GM19397 (cell line): ENCODE results near the gene SLC24A3.
A peak's percentile ranks its signal among the peaks of the same experiment; 100 is the strongest.

Source experiments
- ATAC-seq: cut with Tn5 transposase; IDR thresholded peaks from one replicate; pipeline ENCODE4 v1.9.1; 2021; ENCODE audit warnings: mild to moderate bottlenecking, moderate library complexity; ENCODE audit not compliant: unreplicated experiment

SLC24A3 gene

DNA sequence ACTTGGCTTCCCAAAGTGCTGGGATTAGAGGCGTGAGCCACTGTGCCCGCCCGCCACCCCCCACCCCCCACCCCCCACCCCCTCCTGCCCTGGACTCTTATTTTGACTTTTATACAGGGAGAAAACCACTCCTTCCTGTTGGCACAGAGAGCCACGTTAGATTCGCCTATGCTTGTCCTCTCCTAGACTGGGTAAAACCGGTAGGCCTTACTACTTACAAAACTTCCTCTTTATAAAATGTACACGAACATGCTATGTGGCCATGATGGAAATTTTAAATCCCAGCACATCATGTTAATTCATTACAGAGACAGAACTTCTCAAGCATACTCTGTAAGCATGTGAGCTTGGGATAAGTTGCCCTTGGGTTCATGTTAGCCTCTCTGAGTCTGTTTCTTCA, 124.2 kb downstream of the SLC24A3 start:
- ATAC-seq: no peak

DNA sequence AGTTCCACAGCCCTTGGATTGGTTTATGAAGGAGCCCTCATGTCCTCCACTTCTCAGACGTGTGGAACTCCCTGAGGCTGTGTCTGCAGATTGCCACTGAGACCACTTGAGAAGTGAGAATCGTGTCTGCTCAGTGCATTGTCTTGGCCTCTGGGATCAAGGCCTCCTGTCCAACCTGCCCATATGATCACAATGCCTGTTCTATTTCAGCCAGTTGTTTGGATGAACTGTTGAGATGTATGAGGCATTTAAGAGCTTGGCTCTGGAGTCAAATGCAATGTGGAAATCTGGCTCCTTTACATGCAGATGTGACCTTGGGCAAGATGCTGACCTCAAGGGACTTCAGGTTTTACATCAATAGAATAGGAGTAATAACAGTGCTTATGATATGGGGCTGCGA, 125.9 kb downstream of the SLC24A3 start:
- no peak for ATAC-seq

DNA sequence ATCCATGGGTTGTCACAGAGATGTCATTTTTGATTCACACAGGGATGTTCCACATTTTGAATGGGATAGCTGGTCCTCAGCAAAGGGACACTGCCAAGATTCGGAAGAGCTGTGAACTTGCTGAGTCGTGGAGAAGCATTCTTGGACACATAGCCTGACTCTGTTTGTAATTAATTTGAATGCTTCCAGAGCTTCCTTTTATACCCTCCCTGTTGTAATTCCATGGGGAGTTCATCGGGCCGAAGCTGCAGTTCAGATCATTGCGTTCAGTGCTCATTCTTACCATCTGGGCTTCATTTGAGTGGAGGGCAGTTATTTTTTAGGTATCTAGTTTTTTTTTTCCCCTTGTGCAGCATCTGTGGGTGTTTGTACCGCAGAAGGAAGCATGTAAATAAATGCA, 126.5 kb downstream of the SLC24A3 start:
- ATAC-seq: no peak

DNA sequence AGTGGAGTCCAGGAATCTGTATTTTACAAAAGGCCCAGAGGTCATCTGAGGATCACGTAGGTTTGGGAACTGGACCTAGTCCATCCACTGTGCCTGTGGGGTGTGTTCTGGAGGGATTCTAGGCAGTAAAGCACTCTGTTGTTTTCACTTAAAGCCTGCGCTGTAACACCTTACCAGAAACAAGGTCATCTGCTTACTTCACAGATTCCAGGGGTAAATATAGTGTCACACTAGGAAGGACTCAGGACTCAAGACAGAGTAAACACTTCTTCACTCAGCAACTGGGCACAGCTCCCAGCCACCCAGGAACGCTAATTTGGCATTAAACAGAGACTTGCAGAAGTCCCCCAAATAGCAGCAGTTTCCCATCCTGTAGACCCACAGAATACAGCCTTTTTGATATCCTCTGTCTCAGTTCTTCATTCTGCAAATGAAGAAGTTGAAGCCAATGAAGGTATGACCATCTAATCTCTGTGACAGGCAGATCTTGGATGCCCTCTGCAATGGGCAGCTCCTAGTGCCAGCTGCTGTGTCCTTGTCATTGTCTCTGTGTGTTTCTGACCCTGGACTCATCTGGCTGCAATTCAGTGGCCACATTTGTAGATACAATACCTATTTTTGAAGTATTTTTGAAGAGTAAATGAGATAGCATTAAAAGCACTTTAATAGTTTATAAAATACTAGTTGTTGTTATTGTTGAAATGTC, 129.1 kb downstream of the SLC24A3 start:
- ATAC-seq: no peak

DNA sequence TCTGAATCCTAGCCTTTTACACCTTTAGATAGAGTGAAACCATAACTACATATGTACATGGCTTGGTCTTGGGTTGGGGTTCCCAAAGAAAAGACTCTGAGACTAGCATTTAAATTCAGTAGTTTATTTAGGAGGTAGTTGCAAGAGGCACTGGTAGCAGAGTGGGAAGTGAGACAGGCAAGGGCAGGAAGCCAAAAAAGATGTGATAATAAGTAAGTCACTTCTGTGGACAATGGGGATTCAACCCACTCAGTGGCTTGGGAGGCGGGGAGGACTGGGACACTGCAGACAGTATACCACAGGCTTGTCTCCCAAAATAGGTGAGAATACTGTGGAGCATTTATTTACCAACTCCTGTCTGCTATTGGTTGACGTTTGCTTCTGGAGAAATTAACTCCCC, 131.9 kb downstream of the SLC24A3 start:
- no peak for ATAC-seq

DNA sequence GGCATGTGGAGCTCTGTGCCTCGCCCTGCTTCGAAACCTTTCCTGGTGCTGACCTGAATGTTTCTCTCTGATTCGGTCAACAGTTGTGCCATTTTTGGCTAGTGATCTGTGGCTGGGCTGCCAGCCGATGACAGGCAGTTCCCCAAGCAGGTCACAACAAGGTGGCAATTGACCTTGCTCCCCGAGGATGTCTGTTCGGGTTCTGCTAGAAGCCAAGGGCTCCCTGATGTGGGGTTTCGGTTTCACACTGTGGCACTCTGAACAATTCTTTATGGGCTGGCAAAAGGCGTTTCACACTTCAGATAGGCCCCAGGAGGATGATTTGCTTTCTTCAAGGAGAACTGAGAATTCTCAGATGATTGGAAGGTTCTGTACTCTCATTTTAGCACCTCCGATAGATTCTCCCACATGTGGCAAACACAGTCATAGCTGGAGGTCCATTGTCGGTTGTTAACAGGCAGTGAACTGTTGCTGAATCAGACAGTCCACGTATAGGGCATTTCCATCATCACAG, 135.6 kb downstream of the SLC24A3 start:
- ATAC-seq: peak; percentile 70

DNA sequence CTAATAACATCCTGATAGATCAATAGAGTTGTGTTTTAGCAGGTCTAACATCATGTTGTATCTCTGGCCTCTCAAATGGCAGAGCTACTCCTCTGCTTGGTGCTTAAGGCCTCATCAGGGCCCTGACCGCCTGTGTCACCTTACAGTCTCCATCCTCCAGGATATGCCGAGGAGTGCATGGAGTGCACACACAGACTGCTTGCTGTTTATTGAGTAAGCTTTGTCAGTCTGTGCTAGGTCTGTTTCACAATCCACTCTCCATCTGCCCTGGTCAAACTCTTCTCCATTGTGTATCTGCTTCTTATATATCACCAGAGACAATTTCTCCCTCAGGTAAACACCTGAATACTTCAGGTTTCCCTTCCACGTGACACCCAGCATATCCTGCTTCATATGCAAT, 136.1 kb downstream of the SLC24A3 start:
- ATAC-seq: no peak

DNA sequence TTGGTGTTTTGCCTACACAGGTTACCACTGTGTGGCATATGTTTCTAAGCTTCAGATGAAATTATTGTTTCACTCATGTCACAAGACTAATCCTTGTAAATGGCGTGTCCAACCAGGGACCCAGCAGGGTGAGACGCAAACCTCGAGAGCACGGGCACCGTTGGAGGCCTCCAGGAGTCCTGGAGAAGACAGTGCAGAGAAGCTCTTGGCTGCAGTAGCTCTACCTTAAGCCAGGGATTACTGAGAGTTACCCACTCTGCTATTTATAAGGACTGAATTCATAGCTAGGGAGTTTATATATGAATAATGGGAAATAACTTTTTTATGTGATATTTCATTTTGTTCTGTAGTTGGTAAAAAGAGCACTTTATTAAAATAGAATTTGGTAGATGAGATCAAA, 137.4 kb downstream of the SLC24A3 start:
- ATAC-seq: no peak

DNA sequence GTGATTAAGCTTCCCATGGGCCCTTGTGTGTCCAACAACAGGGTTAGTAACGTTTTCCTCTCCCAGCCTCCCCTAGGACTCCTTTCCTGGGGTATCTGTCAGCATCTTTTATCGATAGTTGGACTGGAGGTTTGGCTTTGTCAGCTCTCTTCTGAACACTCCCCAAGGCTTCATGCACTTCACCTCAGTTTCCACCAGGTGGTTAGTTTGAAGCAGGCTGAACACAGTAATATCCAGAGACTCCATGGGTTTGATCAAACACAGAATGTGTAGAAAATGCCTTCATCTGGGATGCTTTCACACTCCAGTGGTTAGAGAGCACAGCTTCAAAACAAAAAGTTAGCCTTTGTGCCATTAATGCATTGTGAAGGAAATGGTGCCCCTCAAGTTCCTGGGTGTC, 139.1 kb downstream of the SLC24A3 start:
- ATAC-seq: no peak

DNA sequence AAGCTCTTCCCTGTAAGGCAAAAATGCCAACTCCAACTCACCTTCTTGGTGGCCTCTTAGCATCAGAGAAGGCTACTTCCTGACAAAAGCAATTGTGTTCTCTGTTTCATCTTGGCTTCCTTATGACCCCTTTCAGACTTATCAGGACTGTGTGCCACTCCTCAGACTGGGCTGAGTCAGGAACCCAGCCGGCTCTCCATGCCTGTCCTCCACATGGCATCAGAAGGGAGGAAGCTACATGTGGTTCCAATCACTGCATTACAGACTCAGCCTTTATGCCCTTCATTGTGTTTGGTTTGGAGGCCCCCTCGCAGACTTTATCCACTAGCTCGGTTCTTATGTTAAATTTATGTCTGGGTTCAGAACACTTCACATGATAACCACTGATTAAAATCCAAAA, 142.5 kb downstream of the SLC24A3 start:
- ATAC-seq: no peak

DNA sequence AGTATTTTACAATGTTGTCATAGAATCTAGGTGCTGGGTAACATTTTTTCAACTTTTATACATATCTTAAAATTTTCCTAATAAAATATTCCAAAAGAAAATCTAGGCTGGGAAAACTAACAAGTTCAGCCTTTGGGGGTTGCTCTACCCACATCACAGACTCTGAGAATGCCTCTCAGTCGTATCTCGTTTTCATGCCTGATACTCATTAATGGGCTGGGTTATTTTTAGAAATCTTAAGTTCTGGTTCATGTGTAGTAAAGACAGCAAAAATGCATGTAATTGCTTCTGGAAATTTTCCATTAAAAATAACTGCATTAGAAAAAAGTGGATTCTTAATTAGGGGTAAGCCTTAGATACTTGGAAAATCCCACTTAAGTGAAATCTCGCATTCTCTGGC, 149.3 kb downstream of the SLC24A3 start:
- ATAC-seq: no peak

DNA sequence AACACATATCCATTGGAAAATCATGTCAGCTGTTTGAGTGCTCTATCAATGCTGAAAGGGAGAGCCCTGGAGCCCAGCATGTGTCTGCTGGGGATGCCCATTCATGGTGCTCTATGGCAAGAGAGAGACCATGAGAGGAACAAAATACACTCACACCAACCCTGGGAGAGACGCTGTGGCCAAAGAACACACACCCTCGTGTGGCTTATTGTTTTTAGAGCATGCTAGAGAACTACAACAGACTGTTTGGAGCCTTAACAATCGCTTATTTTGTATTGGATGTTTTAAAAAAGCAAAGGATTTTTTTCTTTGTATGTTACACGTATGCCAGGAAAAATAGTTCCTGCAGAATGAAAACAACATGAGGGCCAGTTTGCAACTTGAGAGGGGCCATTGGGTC, 151.0 kb downstream of the SLC24A3 start:
- ATAC-seq: no peak

DNA sequence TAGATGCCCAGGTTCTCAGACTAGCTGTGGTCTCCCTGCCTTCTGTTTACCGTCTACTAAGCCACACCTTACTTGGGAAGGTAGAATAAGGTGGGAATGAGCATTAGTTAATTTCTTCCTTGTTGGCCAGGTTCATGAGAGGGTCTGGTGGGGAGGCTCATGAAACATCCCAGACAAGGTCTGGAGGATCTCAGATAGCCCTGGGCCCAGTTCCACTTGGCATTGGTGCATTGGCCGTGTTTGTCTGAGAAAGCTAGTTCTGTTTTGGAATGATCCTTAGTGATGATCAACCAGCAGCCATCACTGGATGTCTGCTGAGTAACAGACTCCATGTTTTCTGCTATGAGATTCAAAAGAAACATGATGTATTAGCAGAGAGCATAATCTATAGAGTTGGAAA, 155.1 kb downstream of the SLC24A3 start:
- no peak for ATAC-seq

DNA sequence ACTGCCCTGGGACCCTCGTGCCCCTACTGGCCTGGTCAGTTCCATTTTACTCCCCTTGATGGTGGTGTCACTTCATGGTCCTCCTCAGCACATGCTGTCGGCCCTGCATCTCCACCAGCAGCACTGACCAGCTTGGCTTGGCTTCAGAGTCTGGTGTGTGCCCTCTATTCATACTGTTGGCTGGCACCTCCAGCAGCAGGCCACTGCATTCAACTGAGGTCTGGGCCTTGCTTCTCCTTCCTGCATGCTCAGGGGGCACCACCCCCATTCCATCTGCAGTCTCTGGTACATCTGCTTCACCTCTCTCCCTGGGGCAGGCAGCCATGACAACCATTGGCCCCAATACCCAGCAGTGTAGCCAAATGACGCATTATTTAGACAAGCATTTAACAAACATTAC, 155.9 kb downstream of the SLC24A3 start:
- ATAC-seq: no peak

DNA sequence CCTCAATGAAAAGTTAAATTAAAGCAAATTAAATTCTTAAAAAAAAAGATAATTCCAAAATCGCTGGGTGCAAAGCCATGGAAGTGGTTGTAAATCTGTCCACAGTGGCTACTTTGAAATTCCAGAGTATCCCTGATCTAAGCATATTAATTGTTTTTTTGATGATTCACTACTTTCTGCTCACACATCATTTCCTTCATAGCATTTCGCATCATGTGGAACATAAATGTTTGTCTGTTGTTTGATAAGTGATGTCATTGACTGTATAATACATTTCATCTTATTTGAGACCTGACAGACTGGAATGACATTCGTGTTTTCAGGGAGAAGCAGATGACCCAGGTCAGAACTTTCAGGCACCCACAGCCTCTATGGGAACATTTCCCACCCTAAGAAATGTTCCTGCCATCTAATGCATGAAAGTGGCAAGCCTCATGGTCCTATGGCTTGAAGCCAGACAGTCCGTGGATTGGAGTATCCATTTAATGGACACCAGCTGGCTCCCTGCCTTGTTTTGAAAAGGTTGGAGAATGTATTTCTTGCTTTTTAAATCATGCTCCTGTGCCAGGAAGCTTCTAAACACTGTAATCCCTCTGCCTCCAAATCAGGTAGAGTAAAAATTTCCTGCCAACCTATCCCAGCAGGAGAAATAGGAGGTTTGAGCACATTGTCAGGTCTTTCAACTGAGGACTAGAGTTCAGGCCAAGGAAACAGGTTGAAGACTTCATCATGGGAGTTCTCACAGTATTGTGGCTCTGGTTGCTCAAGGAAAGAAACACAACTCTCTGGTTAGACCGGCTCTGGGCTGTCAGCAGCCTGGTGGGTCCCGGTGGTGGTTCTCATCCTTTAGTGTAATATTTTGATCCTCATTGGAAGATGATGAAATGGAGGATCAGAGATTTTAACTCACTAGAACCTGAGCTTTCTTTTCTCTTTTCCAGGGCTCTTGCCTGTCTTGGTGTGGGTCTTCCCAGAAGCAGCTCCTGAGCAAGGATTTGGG, 157.9 kb downstream of the SLC24A3 start:
- no peak for ATAC-seq

DNA sequence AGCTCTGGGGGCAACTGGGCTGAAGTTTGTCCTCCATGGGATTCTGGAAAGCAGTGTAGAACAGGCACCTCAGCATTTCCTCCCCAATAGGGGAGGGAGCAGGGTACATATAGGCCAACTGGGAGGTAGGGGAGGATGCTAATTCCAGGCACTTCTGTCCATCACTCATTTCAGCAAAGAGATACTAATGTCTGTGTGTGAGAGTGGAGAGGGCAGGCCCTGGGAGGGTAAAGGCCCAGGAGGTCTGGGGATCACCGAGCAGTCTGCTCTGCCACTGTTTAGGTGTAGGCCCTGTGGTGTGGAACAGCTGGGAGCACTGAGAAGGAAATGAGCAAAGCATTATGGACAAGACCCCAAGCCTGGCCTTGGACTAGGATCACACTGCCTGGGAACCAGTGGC, 158.7 kb downstream of the SLC24A3 start:
- no peak for ATAC-seq

DNA sequence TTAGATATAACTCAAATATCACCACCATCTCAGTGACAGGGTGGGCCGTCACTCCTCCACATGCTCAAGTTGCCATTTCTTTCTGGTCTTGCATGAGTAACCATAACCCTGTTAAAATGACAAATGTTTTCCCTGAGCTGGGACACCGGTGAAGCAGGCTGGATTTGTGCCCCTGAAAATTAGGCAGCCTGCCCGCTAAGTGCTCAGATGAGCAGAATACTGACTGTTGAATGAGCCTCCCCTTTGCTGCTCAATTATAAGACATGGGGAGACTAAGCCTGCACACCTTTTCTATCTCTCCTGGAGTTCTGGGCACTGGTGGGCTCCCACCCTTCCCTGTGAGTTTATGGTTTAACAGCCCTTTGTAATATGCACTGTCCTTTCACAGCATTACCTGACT, 161.8 kb downstream of the SLC24A3 start:
- no peak for ATAC-seq

DNA sequence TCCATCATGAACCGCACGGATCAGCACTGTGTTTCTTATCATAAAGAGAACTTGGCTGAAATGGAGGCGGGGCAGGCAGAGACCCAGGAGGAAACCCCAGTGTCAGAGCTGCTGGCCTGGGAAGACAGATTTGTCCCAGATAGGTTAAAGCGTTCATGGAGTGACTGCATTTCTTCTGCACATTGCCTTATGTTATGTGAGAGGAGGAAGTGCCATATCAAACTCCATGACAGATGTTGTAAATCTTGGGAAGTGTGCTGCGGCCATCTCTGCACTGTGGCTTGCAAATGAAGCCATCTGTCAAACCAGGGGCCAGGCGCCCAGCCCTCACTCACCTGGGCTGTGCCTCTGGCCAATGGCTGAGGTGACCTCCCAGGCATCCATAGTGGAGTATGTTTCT, 163.0 kb downstream of the SLC24A3 start:
- ATAC-seq: no peak

DNA sequence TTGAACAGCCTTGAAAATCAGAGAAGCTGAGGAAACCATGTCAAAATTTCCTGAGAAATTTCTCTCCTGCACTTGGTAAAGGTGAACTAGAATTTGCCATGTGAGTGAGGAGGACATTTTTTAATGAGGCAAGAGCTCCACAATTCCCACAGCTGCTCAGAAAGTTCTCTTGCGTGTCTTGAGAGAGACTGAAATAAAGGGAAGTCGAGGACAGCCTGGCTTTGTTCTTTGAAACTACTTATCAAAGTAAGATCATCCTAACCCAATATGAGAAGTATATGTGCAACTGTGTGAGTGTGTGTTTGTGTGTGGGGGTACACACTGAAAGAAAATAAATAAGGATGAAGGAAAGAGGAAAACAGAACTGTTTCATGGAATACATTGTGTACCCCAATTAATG, 163.4 kb downstream of the SLC24A3 start:
- ATAC-seq: no peak

DNA sequence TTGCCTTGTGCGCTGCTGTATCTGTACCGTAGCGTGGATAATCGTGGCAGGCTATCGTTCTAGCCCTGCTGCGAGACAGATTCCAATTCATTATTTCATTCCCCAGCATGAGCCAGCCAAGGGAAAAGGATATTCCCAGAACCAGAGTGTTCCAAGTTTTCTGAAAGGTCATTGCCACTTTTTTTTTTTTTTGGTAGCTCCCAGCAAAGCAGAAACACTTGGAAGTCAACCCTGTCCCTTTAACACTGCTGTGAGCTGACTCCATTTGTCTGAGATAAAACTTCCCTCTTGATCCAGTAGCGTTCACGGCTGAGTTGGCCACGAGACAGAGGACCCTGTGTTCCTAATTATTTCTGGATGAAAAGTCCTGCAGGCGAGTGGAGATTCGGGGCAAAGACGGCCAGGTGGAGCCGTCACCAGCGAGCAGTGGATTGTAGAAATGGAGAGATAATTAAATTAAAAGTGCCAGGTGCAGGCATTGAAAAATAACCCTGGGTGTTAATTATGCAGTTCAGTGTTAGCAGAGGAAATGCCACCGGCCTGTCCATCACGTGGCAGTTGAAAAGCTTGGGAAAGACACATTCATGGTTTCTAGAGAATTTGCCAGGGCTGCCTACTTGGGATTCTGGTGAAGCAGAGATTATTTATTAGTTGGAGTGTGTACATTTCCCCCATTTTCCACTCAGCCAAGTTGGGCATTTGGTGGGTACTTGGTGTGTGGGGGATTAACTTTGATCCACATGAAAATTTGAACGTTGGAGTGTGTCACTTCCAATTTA, 164.2 kb downstream of the SLC24A3 start:
- no peak for ATAC-seq

DNA sequence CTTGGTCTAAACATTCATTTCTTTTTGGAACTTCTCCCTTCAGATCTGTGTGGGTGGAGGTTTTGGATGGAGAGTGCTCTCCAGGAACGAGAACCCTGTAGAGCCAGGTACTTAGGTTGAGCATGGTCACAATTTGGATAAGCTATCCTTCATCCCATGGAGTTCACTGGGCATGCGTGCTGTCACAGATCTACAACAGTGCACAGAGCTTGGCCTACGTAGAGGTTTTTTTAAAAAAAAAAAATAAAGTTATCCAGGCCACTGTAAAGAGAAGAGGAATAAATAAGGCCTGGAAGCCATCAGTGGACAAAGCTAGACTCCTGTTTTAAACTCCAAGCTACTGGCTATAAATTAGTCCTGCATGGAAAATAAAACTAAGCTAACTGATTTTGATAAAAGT, 165.6 kb downstream of the SLC24A3 start:
- ATAC-seq: no peak
